ENCODE results near the gene PERM1. TPM values are rescaled to one million over a fixed set of nuclear protein-coding genes. Genes with fewer than 3 reads are reported as not detected.

PERM1 gene, protein sequence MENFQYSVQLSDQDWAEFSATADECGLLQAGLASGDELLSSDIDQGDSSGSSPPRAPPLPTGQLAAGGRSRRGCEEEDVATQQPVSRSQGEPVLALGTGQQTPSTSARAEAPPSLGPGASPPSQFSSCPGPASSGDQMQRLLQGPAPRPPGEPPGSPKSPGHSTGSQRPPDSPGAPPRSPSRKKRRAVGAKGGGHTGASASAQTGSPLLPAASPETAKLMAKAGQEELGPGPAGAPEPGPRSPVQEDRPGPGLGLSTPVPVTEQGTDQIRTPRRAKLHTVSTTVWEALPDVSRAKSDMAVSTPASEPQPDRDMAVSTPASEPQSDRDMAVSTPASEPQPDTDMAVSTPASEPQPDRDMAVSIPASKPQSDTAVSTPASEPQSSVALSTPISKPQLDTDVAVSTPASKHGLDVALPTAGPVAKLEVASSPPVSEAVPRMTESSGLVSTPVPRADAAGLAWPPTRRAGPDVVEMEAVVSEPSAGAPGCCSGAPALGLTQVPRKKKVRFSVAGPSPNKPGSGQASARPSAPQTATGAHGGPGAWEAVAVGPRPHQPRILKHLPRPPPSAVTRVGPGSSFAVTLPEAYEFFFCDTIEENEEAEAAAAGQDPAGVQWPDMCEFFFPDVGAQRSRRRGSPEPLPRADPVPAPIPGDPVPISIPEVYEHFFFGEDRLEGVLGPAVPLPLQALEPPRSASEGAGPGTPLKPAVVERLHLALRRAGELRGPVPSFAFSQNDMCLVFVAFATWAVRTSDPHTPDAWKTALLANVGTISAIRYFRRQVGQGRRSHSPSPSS
- total RNA-seq: not detected in 2 replicates

DNA sequence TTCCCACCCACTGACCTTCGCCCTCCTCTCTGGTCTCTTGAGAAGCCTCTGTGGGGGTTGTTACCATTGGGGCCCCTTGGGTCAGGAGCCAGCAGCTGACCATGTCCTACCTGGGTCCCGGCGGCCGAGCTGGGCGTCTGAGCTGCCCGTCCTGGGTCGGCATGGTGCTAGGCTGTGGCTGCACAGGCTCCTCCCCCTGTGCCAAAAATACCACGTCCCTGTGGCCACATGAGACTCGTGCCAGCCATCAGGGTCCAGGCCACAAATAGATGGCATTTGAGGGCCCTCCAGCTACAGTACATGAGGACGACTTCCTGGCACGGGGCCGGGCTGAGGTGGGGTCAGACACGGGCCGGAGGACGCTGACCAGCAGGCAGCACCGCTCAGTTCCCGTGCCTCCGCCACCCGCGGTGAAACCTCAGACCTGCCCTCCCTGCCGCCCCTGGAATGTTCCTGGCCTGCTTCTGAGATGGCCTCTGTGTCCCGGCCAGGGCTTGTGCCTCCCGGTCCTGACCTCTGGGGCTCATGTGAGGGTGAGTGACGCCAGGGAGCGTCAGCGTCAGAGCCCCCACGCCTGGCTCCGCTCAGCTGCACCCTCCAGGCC lies at the start of gene PERM1:
PERM1 (minus strand) TSS at position 139 of the 604 bp plus-strand sequence. CDS start 1,064 bp downstream, outside the sequence.

DNA sequence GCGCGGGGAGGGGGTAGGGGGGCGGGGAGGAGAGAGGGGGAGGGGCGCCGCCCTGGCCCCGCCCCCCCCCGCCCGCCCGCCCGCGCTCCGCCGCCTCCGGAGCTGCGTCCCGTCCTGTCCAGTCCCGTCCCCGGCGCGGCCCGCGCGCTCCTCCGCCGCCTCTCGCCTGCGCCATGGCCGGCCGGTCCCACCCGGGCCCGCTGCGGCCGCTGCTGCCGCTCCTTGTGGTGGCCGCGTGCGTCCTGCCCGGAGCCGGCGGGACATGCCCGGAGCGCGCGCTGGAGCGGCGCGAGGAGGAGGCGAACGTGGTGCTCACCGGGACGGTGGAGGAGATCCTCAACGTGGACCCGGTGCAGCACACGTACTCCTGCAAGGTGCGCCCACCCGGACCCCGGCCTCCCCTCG lies 38.1 kb upstream of the PERM1 start, which contains the start of gene AGRN:
AGRN (plus strand) TSS at position 121 of the 405 bp plus-strand sequence; CDS start at position 174, 53 bp downstream.

DNA sequence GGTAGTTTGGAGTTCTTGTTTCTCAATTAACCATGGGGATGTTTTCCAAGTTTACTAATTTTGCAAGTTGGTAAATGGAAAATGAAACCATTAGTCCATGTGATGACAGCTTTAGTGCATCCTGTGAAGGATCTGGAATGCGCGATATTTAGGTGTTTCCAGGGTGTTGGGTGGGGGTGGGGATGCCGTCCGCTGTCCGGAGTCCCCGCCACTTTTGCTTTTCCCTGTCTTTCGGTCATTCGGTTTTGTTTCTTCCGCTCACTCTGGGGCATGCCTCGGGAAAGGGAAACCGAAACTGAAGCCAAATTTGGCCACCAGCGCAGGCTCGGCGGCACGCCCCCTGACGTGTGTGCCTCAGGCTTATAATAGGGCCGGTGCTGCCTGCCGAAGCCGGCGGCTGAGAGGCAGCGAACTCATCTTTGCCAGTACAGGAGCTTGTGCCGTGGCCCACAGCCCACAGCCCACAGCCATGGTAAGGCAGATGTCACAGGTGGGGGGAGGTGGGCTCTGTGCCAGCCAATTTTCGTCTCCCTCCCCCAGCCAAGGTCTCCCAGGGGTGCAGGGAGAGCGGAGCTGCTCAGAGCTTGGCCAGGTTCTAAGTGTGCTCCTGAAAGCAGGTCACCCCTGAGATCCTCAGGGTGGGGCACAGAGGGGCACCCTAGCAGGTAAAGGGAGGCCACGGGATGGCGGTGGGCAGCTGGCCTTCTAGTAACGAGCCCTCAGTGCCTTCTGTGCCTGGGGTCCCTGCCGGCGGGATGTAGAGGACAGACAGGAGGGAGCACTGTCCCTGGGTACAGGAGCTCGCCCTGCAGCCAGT lies 31.4 kb upstream of the PERM1 start, which contains the start of gene ISG15:
ISG15 (plus strand) TSS at position 393 of the 817 bp plus-strand sequence; CDS start at position 470, 77 bp downstream.

DNA sequence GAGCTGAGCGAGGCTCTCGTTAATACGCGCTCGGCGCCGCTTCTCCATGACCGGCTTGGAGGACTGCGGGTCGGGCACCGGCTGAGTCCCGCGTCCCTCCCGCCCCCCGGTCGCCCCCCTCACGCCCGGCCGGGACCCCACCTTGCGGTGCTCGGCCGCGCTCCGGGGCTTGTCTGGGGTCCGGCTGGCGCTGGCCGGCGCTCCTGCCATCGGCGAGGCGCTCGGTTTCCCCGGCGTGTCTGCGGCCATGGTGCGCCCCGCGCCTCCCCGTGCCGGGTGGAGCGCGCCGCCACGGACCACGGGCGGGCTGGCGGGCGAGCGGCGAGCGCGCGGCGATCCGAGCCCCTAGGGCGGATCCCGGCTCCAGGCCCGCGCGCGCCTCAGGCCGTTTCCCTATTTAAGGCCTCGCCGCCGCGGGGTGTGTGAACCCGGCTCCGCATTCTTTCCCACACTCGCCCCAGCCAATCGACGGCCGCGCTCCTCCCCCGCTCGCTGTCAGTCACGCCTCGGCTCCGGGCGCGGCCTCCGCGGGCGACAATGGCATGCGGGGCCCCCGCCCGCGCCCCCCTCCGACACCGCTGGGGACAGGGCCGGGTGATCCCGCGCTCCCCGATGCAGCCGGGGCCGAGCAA lies 17.9 kb upstream of the PERM1 start, which contains the start of gene HES4:
HES4 (minus strand) TSS at position 373 of the 632 bp plus-strand sequence; CDS start at position 249, 124 bp downstream.

DNA sequence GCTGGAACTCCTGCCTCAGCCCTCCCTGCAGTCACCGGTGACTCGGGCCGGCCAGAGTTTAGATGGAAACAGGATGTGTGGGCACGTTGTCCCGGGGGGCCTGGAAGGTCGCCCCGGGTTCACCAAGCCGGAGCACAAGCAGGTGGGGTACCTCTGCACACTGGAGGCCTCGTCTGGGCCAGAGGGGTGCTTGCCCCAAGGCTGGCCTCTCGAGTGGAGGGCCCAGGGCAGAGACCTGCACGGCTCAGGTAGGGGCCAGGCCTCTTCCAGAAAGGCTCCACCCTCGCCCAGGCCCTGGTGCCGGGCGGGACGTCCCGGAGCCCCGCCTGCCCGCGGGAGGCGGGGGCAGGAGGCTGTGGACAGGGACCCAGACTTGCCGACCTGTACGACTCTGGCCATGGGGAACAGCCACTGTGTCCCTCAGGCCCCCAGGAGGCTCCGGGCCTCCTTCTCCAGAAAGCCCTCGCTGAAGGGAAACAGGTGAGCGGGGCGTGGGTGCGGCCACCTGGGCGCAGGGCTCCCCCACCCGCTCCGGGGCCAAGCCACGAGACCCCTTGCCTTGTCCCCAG lies 15.7 kb downstream of the PERM1 start, which contains the start of gene PLEKHN1:
PLEKHN1 (plus strand) TSS at position 348 of the 569 bp plus-strand sequence; CDS start at position 398, 50 bp downstream.

DNA sequence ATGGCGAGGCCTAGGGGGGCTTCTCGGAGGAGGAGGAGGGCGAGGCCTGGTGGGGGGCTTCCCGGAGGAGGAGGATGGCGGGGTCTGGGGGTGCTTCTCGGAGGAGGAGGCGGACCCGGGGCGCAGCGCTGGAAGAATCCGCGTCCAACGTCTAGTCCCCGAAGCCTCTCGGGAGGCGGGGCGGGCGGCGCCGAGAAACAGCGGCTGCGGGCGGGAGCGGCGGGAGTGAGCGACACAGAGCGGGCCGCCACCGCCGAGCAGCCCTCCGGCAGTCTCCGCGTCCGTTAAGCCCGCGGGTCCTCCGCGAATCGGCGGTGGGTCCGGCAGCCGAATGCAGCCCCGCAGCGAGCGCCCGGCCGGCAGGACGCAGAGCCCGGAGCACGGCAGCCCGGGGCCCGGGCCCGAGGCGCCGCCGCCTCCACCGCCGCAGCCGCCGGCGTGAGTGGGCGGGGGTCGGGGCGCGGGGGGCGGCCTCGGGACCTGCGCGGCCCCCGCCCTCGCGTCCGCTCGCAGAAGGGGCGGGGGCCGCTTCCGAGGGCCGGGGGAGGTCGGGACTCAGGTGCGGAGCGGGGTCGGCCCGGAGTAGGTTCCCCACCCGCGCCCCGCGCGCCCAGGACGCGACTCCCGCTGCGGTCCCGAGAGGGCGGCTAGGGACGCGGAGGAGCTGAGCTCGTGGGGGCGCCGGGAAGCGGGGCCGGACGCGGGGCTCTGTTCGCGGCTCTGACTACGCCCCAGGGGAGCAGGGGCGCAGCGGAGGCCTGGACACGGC lies 21.3 kb downstream of the PERM1 start, which contains the start of gene KLHL17:
KLHL17 (plus strand) TSS at position 222 of the 769 bp plus-strand sequence; CDS start at position 332, 110 bp downstream.

DNA sequence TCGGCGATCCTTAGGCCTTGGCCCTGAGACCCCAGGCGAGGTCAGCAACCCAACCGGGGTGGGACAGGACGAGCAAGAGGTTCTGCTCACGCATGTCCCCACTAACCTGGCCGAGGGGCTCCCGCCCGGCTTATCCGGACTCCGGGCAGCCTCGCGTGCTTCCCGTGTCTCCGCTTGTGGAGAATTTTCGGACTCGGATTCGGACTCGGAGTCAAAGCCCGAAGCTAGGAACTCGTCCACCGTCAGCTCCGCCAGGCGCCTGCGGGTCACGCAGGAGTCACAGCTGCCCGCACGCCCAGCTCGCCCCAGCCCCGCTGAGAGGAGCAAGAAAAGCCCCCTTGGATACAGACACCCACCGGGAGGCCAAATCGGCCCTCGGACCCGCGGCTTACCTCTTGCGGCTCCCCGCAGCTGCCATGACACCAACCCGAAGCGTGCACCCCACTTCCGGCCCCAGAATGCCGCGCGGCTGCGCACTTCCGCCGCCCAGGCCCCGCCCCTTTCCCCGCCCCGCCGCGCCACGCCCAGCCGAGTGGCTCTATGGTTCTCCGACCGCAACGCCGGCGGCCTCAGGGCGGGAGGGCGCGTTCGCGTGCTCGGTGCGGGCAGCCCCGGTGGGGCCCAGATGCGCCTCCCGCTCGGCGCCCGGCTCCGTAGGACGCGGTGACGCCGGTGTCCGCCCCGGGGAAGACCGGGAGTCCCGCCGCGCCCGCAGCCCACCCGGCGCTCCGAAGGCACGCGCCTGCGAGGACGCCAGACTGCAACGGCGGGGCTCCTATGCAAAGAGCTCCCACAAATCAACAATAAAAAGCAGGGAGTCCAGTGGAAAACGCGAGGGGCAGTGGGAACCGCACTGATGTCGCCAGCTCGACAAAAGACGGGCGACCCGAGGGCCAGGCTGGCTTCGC lies 22.8 kb downstream of the PERM1 start, which contains the start of gene NOC2L:
NOC2L (minus strand) TSS at position 434 of the 908 bp plus-strand sequence; CDS start at position 418, 16 bp downstream.

Other genes with a start within 250 kb of the PERM1 start
- gene SAMD11, start 58.2 kb downstream of the PERM1 start, total RNA-seq: under 0.01 and 0.32 TPM in 2 replicates
- 109 TPM in 2 replicates for gene NOC2L, start 22.8 kb downstream of the PERM1 start, total RNA-seq
- 4.1 and 8.4 TPM in 2 replicates for gene KLHL17, start 21.5 kb downstream of the PERM1 start, total RNA-seq
- gene PLEKHN1, start 15.6 kb downstream of the PERM1 start, total RNA-seq: 0.30 and 0.32 TPM in 2 replicates
- gene HES4, start 18.0 kb upstream of the PERM1 start, total RNA-seq: 109 and 135 TPM in 2 replicates
- gene ISG15, start 31.4 kb upstream of the PERM1 start, total RNA-seq: 302 and 2,072 TPM in 2 replicates
- 56.2 and 70.7 TPM in 2 replicates for gene AGRN, start 38.0 kb upstream of the PERM1 start, total RNA-seq
- not detected in 2 replicates for gene RNF223, start 92.2 kb upstream of the PERM1 start, total RNA-seq
- gene C1orf159, start 134.0 kb upstream of the PERM1 start, total RNA-seq: 5.2 and 5.9 TPM in 2 replicates
- gene TTLL10, start 191.8 kb upstream of the PERM1 start, total RNA-seq: not detected in 2 replicates
- not detected in 2 replicates for gene TNFRSF18, start 224.5 kb upstream of the PERM1 start, total RNA-seq
- gene TNFRSF4, start 232.1 kb upstream of the PERM1 start, total RNA-seq: 0.61 and 0.65 TPM in 2 replicates
- gene SDF4, start 249.9 kb upstream of the PERM1 start, total RNA-seq: 78.0 and 108 TPM in 2 replicates

Measured in epithelial cell of umbilical artery (primary cell).